Epithelial cell of prostate (primary cell): Measurements from ENCODE around the gene MCF2L2.

ENCODE experiments used
- DNase-seq: peaks from one replicate; pipeline ENCODE4 v3.0.0-alpha.2; 2011; ENCODE audit warnings: low read depth, low spot score
- H3K27ac ChIP-seq: fragments of 450-650 bp; 2 replicates; pipeline ENCODE4 v1.5.1; 2017; ENCODE audit warnings: mild to moderate bottlenecking

MCF2L2 gene

GRCh38 chr3:183278479-183279088 is 149.8 kb downstream of the MCF2L2 start:
- H3K27ac ChIP-seq = peak overlapping the region; percentile 65

GRCh38 chr3:183277260-183277659 is 151.2 kb downstream of the MCF2L2 start:
- DNase-seq = no peak

More at GRCh38 chr3:183278479-183279088, 149.8 kb downstream of the MCF2L2 start:
- no peak for DNase-seq

GRCh38 chr3:183275937-183276336 is 152.5 kb downstream of the MCF2L2 start:
- H3K27ac ChIP-seq = peak overlapping the region; percentile 66
- DNase-seq = no peak

More at GRCh38 chr3:183277260-183277659, 151.2 kb downstream of the MCF2L2 start:
- H3K27ac ChIP-seq = peak overlapping the region; percentile 65

GRCh38 chr3:183275418-183275817 is 153.0 kb downstream of the MCF2L2 start:
- peak overlapping the region; percentile 66 for H3K27ac ChIP-seq
- no peak for DNase-seq

GRCh38 chr3:183274609-183275008 is 153.8 kb downstream of the MCF2L2 start:
- DNase-seq = no peak

GRCh38 chr3:183272791-183273190 is 155.6 kb downstream of the MCF2L2 start:
- H3K27ac ChIP-seq = peak overlapping the region; percentile 66
- DNase-seq = no peak

More at GRCh38 chr3:183274609-183275008, 153.8 kb downstream of the MCF2L2 start:
- peak overlapping the region; percentile 66 for H3K27ac ChIP-seq

GRCh38 chr3:183272142-183272541 is 156.3 kb downstream of the MCF2L2 start:
- DNase-seq = no peak
- H3K27ac ChIP-seq = peak overlapping the region; percentile 66

GRCh38 chr3:183270344-183270743 is 158.1 kb downstream of the MCF2L2 start:
- peak overlapping the region; percentile 0 for H3K27ac ChIP-seq

GRCh38 chr3:183269345-183269744 is 159.1 kb downstream of the MCF2L2 start:
- H3K27ac ChIP-seq = peak overlapping the region; percentile 96

More at GRCh38 chr3:183270344-183270743, 158.1 kb downstream of the MCF2L2 start:
- DNase-seq = no peak

GRCh38 chr3:183268366-183268765 is 160.1 kb downstream of the MCF2L2 start:
- H3K27ac ChIP-seq = peak overlapping the region; percentile 96
- DNase-seq = no peak

More at GRCh38 chr3:183269345-183269744, 159.1 kb downstream of the MCF2L2 start:
- no peak for DNase-seq

- H3K27ac ChIP-seq = peak overlapping the region; percentile 96
- DNase-seq = no peak
Measured at GRCh38 chr3:183267140-183267539, 161.3 kb downstream of the MCF2L2 start.

- no peak for DNase-seq
- H3K27ac ChIP-seq = peak overlapping the region; percentile 96
Measured at GRCh38 chr3:183266454-183266853, 162.0 kb downstream of the MCF2L2 start.

- peak; percentile 99 for DNase-seq
- peak overlapping the region; percentile 96 for H3K27ac ChIP-seq
Measured at GRCh38 chr3:183265834-183266417, 162.5 kb downstream of the MCF2L2 start.

GRCh38 chr3:183265157-183265642 is 163.2 kb downstream of the MCF2L2 start:
- DNase-seq = no peak
- H3K27ac ChIP-seq = peak overlapping the region; percentile 96

GRCh38 chr3:183264268-183264667 is 164.2 kb downstream of the MCF2L2 start:
- peak overlapping the region; percentile 96 for H3K27ac ChIP-seq
- no peak for DNase-seq

- peak overlapping the region; percentile 96 for H3K27ac ChIP-seq
Measured at GRCh38 chr3:183262875-183263378, 165.5 kb downstream of the MCF2L2 start.

GRCh38 chr3:183261151-183261724 is 167.2 kb downstream of the MCF2L2 start:
- DNase-seq = no peak
- H3K27ac ChIP-seq = peak overlapping the region; percentile 41

More at GRCh38 chr3:183262875-183263378, 165.5 kb downstream of the MCF2L2 start:
- no peak for DNase-seq

- DNase-seq = no peak
- H3K27ac ChIP-seq = peak overlapping the region; percentile 41
Measured at GRCh38 chr3:183260167-183260904, 168.1 kb downstream of the MCF2L2 start.

- H3K27ac ChIP-seq = peak overlapping the region; percentile 41
- no peak for DNase-seq
Measured at GRCh38 chr3:183259621-183260020, 168.8 kb downstream of the MCF2L2 start.

- peak overlapping the region; percentile 41 for H3K27ac ChIP-seq
- DNase-seq = no peak
Measured at GRCh38 chr3:183259087-183259486, 169.3 kb downstream of the MCF2L2 start.
